Stomach (tissue), 4 donors: Measurements from ENCODE around the gene IL22RA2.

Experiments
- CTCF ChIP-seq, 7 experiments: fragments of 450-650 bp in 4 of 7; fragments of 200-600 bp in 3 of 7; sonication (generic) in 3 of 7; IDR thresholded peaks; one replicate each; pipeline ENCODE4 v1.5.1; 2016 to 2019; ENCODE audit warnings: antibody characterized with exemption in 7 of 7, control low read depth in 2 of 7, mild to moderate bottlenecking in 1 of 7
- EP300 ChIP-seq: sonication (generic); formaldehyde crosslinking; IDR thresholded peaks from one replicate; pipeline ENCODE4 v1.6.1; 2017; ENCODE audit warnings: antibody characterized with exemption
- POLR2A ChIP-seq, 4 donors: fragments of 450-650 bp; IDR thresholded peaks; one replicate each; pipeline ENCODE4 v1.6.1; 2016; ENCODE audit warnings: antibody characterized with exemption in 4 of 4, control low read depth in 2 of 4, mild to moderate bottlenecking in 1 of 4, moderate library complexity in 1 of 4
- POLR2AphosphoS5 ChIP-seq, 3 donors: sonication (generic); formaldehyde crosslinking; IDR thresholded peaks; one replicate each; pipeline ENCODE4 v1.6.1; 2016; ENCODE audit warnings: antibody characterized with exemption in 3 of 3

- TF ChIP-seq POLR2A (IDR thresholded peaks at IDR 0.05) (no peak), CTCF (IDR thresholded peaks at IDR 0.05) (no peak), POLR2AphosphoS5 (IDR thresholded peaks at IDR 0.05) (no peak), EP300 (no peak)
These were observed 1.9 kb upstream of the IL22RA2 start for GRCh38 chr6:137175157-137175867.
